Coronary artery (tissue), 2 donors: ENCODE data around the gene BLMH.

Experiments used
- DNase-seq: peaks from one replicate; pipeline ENCODE4 v3.0.0-alpha.2; 2017; ENCODE audit warnings: low spot score
- H3K27ac ChIP-seq, 2 donors: fragments of 200-600 bp; sonication (generic); one replicate each; pipeline ENCODE4 v1.5.1; 2016 to 2019
- H3K4me3 ChIP-seq: fragments of 200-600 bp; sonication (generic); 2 replicates; pipeline ENCODE4 v1.5.1; 2016; ENCODE audit warnings: mild to moderate bottlenecking, moderate library complexity
- CTCF ChIP-seq: fragments of 200-600 bp; sonication (generic); IDR thresholded peaks from one replicate; pipeline ENCODE4 v1.5.1; 2019; ENCODE audit warnings: antibody characterized with exemption

BLMH gene

GRCh38 chr17:30333503-30334360, 42.0 kb upstream of the BLMH start, which contains the start of gene TMIGD1:
Gene TMIGD1 (minus strand): TSS chr17:30334057. CDS start chr17:30332133, 1,924 bp downstream.
- TF ChIP-seq CTCF: no peak
- no peak within 1 kb of the TSS for H3K4me3 ChIP-seq
- no peak for DNase-seq
- H3K27ac ChIP-seq: no peak within 1 kb of the TSS

- Histone ChIP-seq H3K27ac (no peak overlapping the region), H3K4me3 (no peak overlapping the region)
Observed at GRCh38 chr17:30332057-30332542, 40.4 kb upstream of the BLMH start.

GRCh38 chr17:30326809-30327208, 35.1 kb upstream of the BLMH start:
- Histone ChIP-seq H3K27ac (no peak overlapping the region), H3K4me3 (no peak overlapping the region)
- no peak for TF ChIP-seq CTCF
- no peak for DNase-seq

More at GRCh38 chr17:30332057-30332542, 40.4 kb upstream of the BLMH start:
- TF ChIP-seq CTCF: no peak
- DNase-seq: no peak

- DNase-seq: no peak
- H3K27ac ChIP-seq: no peak overlapping the region
- no peak overlapping the region for H3K4me3 ChIP-seq
- no peak for TF ChIP-seq CTCF
Observed at GRCh38 chr17:30324723-30325122, 33.0 kb upstream of the BLMH start.

- Histone ChIP-seq H3K4me3 (no peak overlapping the region), H3K27ac (no peak overlapping the region)
- TF ChIP-seq CTCF: no peak
- no peak for DNase-seq
Observed at GRCh38 chr17:30323895-30324319, 32.2 kb upstream of the BLMH start.

GRCh38 chr17:30323262-30323894, 31.6 kb upstream of the BLMH start:
- no peak for DNase-seq
- no peak overlapping the region for H3K4me3 ChIP-seq
- no peak for TF ChIP-seq CTCF
- H3K27ac ChIP-seq: no peak overlapping the region
